NCI-H2196 treated with DMSO at 0.1 percent for 48 hours (cell line): ENCODE results near the gene COL11A2.
"Not testable (repeated sequence)": the region's sequence is repeated elsewhere in the genome, so short reads cannot be mapped to it uniquely, and the experiment has no call there.

ENCODE experiments used
- DNase-seq: peaks from one replicate; lab custom pipeline; 2025; ENCODE audit not compliant: unreplicated experiment; lab: John Stamatoyannopoulos, UW

COL11A2 gene

GRCh38 chr6:33192105-33192646 is at the start of gene COL11A2:
TSS of gene COL11A2 (minus strand) at chr6:33192467. CDS start at chr6:33192240, 227 bp downstream.
- no peak for DNase-seq

- no peak for DNase-seq
Observed at GRCh38 chr6:33241968-33242367, 49.7 kb upstream of the COL11A2 start.

- DNase-seq, result no peak
Observed at GRCh38 chr6:33237741-33238140, 45.5 kb upstream of the COL11A2 start.

- DNase-seq, result no peak
Observed at GRCh38 chr6:33236852-33237251, 44.6 kb upstream of the COL11A2 start.

- no peak for DNase-seq
Observed at GRCh38 chr6:33236328-33236727, 44.1 kb upstream of the COL11A2 start.

GRCh38 chr6:33235221-33235634 is 43.0 kb upstream of the COL11A2 start:
- DNase-seq, result no peak

GRCh38 chr6:33226503-33227120 is 34.3 kb upstream of the COL11A2 start:
- DNase-seq, result not testable (repeated sequence)

- DNase-seq, result no peak
Observed at GRCh38 chr6:33217681-33218080, 25.4 kb upstream of the COL11A2 start.

GRCh38 chr6:33217246-33217645 is 25.0 kb upstream of the COL11A2 start:
- no peak for DNase-seq

GRCh38 chr6:33216117-33216649 is 23.9 kb upstream of the COL11A2 start:
- DNase-seq, result no peak

- DNase-seq, result no peak
Observed at GRCh38 chr6:33215271-33216116, 23.2 kb upstream of the COL11A2 start.

GRCh38 chr6:33213989-33214335 is 21.7 kb upstream of the COL11A2 start:
- DNase-seq, result no peak

- no peak for DNase-seq
Observed at GRCh38 chr6:33213166-33213988, 21.1 kb upstream of the COL11A2 start.

- DNase-seq, result no peak
Observed at GRCh38 chr6:33212857-33213165, 20.5 kb upstream of the COL11A2 start.

GRCh38 chr6:33211666-33212422 is 19.6 kb upstream of the COL11A2 start:
- no peak for DNase-seq

GRCh38 chr6:33211136-33211535 is 18.9 kb upstream of the COL11A2 start:
- no peak for DNase-seq

GRCh38 chr6:33209856-33210255 is 17.6 kb upstream of the COL11A2 start:
- no peak for DNase-seq

GRCh38 chr6:33208091-33208967 is 16.1 kb upstream of the COL11A2 start, which contains the start of gene RING1:
TSS of gene RING1 (plus strand) at chr6:33208500. CDS start at chr6:33208823, 323 bp downstream.
- peak; percentile 75 for DNase-seq

- DNase-seq, result no peak
Observed at GRCh38 chr6:33207552-33208090, 15.4 kb upstream of the COL11A2 start.
